ENCODE measurements around the gene PRM1. TPM values are rescaled to one million over a fixed set of nuclear protein-coding genes. Genes with fewer than 3 reads are reported as not detected.
A peak's percentile ranks its signal among the peaks of the same experiment; 100 is the strongest.

Gene PRM1, protein sequence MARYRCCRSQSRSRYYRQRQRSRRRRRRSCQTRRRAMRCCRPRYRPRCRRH
- not detected for total RNA-seq

DNA sequence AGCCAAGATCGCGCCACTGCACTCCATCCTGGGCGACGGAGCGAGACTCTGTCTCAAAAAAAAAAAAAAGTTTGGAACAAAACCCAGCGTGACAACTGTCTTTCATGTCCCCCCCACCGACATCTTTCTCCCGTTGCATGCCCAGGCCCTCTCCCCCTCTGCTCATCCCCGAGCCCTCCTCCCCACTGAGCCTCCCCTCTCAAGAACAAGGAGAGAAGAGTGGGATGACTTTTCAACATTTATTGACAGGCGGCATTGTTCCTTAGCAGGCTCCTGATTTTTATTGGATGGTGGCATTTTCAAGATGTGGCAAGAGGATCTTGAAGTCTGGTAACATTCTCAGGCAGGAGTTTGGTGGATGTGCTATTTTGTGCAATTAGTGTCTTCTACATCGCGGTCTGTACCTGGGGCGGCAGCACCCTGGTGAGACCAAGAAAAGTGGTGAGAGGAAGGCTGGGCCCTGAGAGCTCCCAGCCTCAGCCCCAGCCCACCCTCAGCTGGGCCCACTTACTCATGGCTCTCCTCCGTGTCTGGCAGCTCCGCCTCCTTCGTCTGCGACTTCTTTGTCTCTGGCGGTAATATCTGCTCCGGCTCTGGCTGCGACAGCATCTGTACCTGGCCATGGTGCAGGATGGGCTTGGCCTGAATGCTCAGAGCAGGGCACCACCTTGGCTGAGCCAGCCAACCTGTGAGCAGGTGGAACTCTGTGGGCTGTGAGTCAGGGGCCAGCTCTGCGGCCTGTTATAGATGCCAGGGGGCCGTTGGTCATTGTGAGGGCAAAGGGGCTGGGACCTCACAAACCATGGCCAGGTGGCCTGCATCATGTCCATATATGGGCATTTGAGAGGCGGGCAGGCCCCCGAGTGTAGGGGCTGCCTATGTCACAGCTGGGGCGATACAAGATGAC, at the start of gene PRM1:
Gene PRM1 (minus strand): TSS at position 715 of the 907 bp plus-strand sequence. CDS start 92 bp downstream, at position 623.
- no peak within 1 kb of the TSS for H3K27ac ChIP-seq
- TF ChIP-seq POLR2AphosphoS5 (IDR thresholded peaks at IDR 0.05): no peak
- TF ChIP-seq, protein P1, sequence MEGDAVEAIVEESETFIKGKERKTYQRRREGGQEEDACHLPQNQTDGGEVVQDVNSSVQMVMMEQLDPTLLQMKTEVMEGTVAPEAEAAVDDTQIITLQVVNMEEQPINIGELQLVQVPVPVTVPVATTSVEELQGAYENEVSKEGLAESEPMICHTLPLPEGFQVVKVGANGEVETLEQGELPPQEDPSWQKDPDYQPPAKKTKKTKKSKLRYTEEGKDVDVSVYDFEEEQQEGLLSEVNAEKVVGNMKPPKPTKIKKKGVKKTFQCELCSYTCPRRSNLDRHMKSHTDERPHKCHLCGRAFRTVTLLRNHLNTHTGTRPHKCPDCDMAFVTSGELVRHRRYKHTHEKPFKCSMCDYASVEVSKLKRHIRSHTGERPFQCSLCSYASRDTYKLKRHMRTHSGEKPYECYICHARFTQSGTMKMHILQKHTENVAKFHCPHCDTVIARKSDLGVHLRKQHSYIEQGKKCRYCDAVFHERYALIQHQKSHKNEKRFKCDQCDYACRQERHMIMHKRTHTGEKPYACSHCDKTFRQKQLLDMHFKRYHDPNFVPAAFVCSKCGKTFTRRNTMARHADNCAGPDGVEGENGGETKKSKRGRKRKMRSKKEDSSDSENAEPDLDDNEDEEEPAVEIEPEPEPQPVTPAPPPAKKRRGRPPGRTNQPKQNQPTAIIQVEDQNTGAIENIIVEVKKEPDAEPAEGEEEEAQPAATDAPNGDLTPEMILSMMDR (IDR thresholded peaks at IDR 0.05): no peak
- TF ChIP-seq POLR2A (IDR thresholded peaks at IDR 0.05): no peak

DNA sequence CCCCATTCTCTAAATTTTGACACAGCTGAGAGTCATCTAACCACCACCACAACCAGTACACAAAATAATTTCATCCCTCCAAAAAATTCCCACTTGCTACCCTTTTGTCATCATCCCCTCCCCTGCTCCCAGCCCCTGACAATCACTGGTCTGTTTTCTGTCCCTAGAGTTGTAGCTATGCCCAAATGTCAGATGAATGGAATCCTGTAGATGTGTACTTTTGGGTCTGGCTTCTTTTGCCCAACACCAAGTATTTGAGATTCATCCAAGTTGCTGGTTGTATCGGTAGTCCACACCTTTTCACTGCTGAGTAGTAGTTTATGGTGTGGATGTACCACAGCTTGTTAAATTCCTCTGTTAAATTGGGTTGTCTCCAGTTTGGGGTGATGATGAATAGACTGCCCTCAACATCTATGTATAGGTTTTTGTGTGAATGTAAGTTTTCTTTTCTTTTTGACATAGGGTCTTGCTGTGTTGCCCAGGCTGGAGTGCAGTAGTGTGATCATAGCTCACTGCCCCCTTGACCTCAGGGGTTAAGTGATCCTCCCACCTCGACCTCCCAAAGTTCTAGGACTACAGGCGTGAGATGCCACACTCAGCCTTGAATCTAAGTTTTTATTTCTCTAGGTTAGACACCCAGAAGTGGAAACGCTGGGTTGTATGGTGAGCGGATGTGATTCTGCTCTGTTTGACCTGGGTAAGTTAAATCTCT, 49.6 kb upstream of the PRM1 start:
- Histone ChIP-seq H3K4me3 (no peak overlapping the region), H3K27me3 (no peaks in the 10 kb centered on the region), H3K4me1 (no peaks in the 10 kb centered on the region), H3K36me3 (no peaks in the 10 kb centered on the region), H3K9me3 (no peaks in the 10 kb centered on the region), H3K27ac (no peak overlapping the region)
- DNase-seq (ENCODE audit: low spot score in 2 of 2): no peak
- intact Hi-C loops (cut with DNase I; ENCODE audit: low total_unique reads): no loop called here
- TF ChIP-seq POLR2AphosphoS5 (IDR thresholded peaks at IDR 0.05) (no peak), POLR2A (IDR thresholded peaks at IDR 0.05) (no peak)
- TF ChIP-seq, protein P1 (IDR thresholded peaks at IDR 0.05): no peak

More for the DNA sequence above, at the start of gene PRM1:
- no peaks in the 10 kb centered on the region for H3K27me3 ChIP-seq
- intact Hi-C loops (cut with DNase I; ENCODE audit: low total_unique reads): no loop called here
- H3K4me1 ChIP-seq: no peaks in the 10 kb centered on the region
- H3K9me3 ChIP-seq: no peaks in the 10 kb centered on the region
- DNase-seq (ENCODE audit: low spot score in 2 of 2): no peak
- H3K36me3 ChIP-seq: no peaks in the 10 kb centered on the region
- no peak within 1 kb of the TSS for H3K4me3 ChIP-seq

DNA sequence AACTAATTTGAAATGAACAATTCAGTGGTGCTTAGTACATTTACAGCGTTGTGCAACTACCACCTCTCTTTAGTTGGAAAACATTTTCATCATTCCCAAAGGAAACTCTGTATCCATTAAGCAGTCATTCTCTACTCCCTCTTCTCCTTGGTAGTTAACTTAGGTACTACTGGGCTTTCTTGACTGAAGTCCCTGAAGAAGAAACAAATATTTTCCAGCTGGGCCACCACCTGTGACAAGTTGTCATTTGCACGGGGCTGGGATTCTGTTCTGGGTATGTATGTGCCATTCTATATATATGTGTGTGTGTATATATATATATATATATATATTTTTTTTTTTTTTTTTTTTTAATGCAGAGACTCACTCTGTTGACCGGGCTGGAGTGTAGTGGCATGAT, 48.8 kb upstream of the PRM1 start:
- Histone ChIP-seq H3K9me3 (no peaks in the 10 kb centered on the region), H3K36me3 (no peaks in the 10 kb centered on the region), H3K4me3 (no peak overlapping the region), H3K27ac (no peak overlapping the region), H3K4me1 (no peaks in the 10 kb centered on the region), H3K27me3 (no peaks in the 10 kb centered on the region)
- TF ChIP-seq POLR2AphosphoS5 (IDR thresholded peaks at IDR 0.05) (no peak), POLR2A (IDR thresholded peaks at IDR 0.05) (no peak)
- TF ChIP-seq, protein P1 (IDR thresholded peaks at IDR 0.05): no peak
- no peak for DNase-seq (ENCODE audit: low spot score in 2 of 2)
- intact Hi-C loops (cut with DNase I; ENCODE audit: low total_unique reads): no loop called here

DNA sequence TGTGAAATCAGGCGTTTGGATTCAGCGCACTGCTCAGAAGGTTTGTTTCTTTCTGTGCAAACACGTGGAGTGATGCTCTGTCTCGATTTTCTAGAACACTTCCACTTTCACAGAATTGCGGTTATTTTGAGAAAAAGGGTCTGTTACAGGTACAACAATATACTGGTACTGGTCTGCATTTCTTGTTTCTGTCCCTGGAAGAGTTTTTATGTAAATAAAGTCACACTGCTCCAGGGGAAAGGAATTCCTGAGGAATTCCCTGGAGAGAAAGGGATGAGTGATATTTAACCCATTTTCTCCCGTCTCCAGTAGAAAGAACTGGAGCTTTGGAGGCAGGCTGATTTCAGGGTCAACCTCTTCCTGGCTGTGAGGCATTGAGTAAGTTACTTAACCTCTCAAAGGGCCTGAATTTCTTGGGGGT, 48.0 kb upstream of the PRM1 start:
- TF ChIP-seq POLR2AphosphoS5 (IDR thresholded peaks at IDR 0.05) (no peak), POLR2A (IDR thresholded peaks at IDR 0.05) (no peak)
- TF ChIP-seq, protein P1 (IDR thresholded peaks at IDR 0.05): no peak
- DNase-seq (ENCODE audit: low spot score in 2 of 2): no peak
- H3K4me3 ChIP-seq: no peak overlapping the region
- peak overlapping the region in 1 of 2 donors; percentile 23 for H3K27ac ChIP-seq
- H3K9me3 ChIP-seq: no peaks in the 10 kb centered on the region
- no peaks in the 10 kb centered on the region for H3K27me3 ChIP-seq
- H3K36me3 ChIP-seq: no peaks in the 10 kb centered on the region
- intact Hi-C loops (cut with DNase I; ENCODE audit: low total_unique reads): no loop called here
- no peaks in the 10 kb centered on the region for H3K4me1 ChIP-seq

Measured in breast epithelium (tissue), 4 donors.